IMR-90 (cell line): ENCODE measurements around the gene TLL1. TPM values are rescaled to one million over a fixed set of nuclear protein-coding genes. Genes with fewer than 3 reads are reported as not detected.

Experiments used
- ATAC-seq: fragments of 200-7000 bp; cut with Tn5 transposase; 2 replicates; pipeline ENCODE4 v1.9.1; 2020; ENCODE audit warnings: low read depth, mild to moderate bottlenecking, moderate library complexity
- BruUV-seq: library from RNA; stranded (reverse); fragments of 400-500 nt; replicated peaks from 2 replicates; lab custom pipeline; 2021; lab: Mats Ljungman, UMichigan
- CTCF ChIA-PET: fragments of 300-600 bp; formaldehyde crosslinking; extraction: SDS; loops from one replicate; lab custom pipeline; 2021; ENCODE audit warnings: antibody characterized with exemption; lab: Yijun Ruan, JAX
- POLR2A ChIA-PET: fragments of 300-600 bp; sonication (Branson Sonifier 250); formaldehyde crosslinking; loops from one replicate; lab custom pipeline; 2022; ENCODE audit warnings: antibody characterized with exemption; ENCODE audit not compliant: unreplicated experiment; lab: Charles Lee
- DNase-seq: peaks from one replicate; pipeline ENCODE4 v3.0.0; 2013
- H2AFZ ChIP-seq: replicated peaks from 2 replicates; pipeline ENCODE3; 2013; ENCODE audit warnings: low read length, mild to moderate bottlenecking; ENCODE audit not compliant: poor library complexity
- H2AK5ac ChIP-seq: 2 replicates; pipeline ENCODE4 v1.6.1; 2013; ENCODE audit warnings: low read depth, low read length, inconsistent platforms
- H2AK9ac ChIP-seq: replicated peaks from 2 replicates; pipeline ENCODE3; 2013; ENCODE audit warnings: mild to moderate bottlenecking, low read depth, low read length, moderate library complexity; ENCODE audit not compliant: poor library complexity
- H2BK120ac ChIP-seq: 2 replicates; pipeline ENCODE4 v1.6.1; 2013; ENCODE audit warnings: low read depth, low read length, inconsistent platforms
- H2BK15ac ChIP-seq: 3 replicates; pipeline ENCODE4 v1.6.1; 2013; ENCODE audit warnings: low read depth, low read length, inconsistent platforms
- H2BK20ac ChIP-seq: 2 replicates; pipeline ENCODE4 v1.6.1; 2013; ENCODE audit warnings: low read depth, mild to moderate bottlenecking, inconsistent platforms, low read length, moderate library complexity
- H2BK5ac ChIP-seq: 2 replicates; pipeline ENCODE4 v1.6.1; 2013; ENCODE audit warnings: mild to moderate bottlenecking, low read depth, low read length, inconsistent platforms; ENCODE audit not compliant: poor library complexity, severe bottlenecking
- H3K14ac ChIP-seq: replicated peaks from 2 replicates; pipeline ENCODE4 v1.6.1; 2013; ENCODE audit warnings: low read depth, low read length, inconsistent platforms
- H3K18ac ChIP-seq: 2 replicates; pipeline ENCODE4 v1.6.1; 2013; ENCODE audit warnings: low read depth, low read length, control low read depth
- H3K23ac ChIP-seq: 2 replicates; pipeline ENCODE4 v1.6.1; 2013; ENCODE audit warnings: low read depth, low read length, inconsistent platforms
- H3K27ac ChIP-seq: 2 replicates; pipeline ENCODE4 v1.5.1; 2013; ENCODE audit warnings: mild to moderate bottlenecking, control low read depth, low read length; ENCODE audit not compliant: insufficient read depth
- H3K27me3 ChIP-seq: 2 replicates; pipeline ENCODE4 v1.6.1; 2013; ENCODE audit warnings: low read length; ENCODE audit not compliant: control insufficient read depth, insufficient read depth
- H3K36me3 ChIP-seq: 2 replicates; pipeline ENCODE4 v1.6.1; 2013; ENCODE audit warnings: low read length, mixed read lengths; ENCODE audit not compliant: control insufficient read depth, insufficient read depth
- H3K4ac ChIP-seq: 2 replicates; pipeline ENCODE4 v1.6.1; 2013; ENCODE audit warnings: low read depth, low read length, inconsistent platforms
- H3K4me1 ChIP-seq: 2 replicates; pipeline ENCODE4 v1.6.1; 2013; ENCODE audit warnings: low read length, mixed read lengths; ENCODE audit not compliant: control insufficient read depth, insufficient read depth
- H3K4me2 ChIP-seq: 2 replicates; pipeline ENCODE4 v1.6.1; 2013; ENCODE audit warnings: low read depth, mild to moderate bottlenecking, control low read depth, low read length, moderate library complexity
- H3K4me3 ChIP-seq: 2 replicates; pipeline ENCODE4 v1.5.1; 2013; ENCODE audit warnings: low read depth, mild to moderate bottlenecking, control low read depth, low read length, moderate library complexity; ENCODE audit not compliant: insufficient read depth
- H3K56ac ChIP-seq: 2 replicates; pipeline ENCODE4 v1.6.1; 2013; ENCODE audit warnings: low read length, inconsistent platforms; ENCODE audit not compliant: insufficient read depth; ENCODE audit errors: extremely low read depth
- H3K79me1 ChIP-seq, 2 experiments: 2 replicates each; pipeline ENCODE4 v1.6.1; 2013; ENCODE audit warnings: low read length in 2 of 2, inconsistent platforms in 1 of 2, low read depth in 1 of 2
- H3K9ac ChIP-seq: 2 replicates; pipeline ENCODE4 v1.6.1; 2013; ENCODE audit warnings: low read depth, low read length, control low read depth
- H3K9me1 ChIP-seq: 2 replicates; pipeline ENCODE4 v1.6.1; 2013; ENCODE audit warnings: low read length, inconsistent platforms; ENCODE audit not compliant: insufficient read depth
- H3K9me3 ChIP-seq: 2 replicates; pipeline ENCODE4 v1.6.1; 2013; ENCODE audit warnings: low read length; ENCODE audit not compliant: control insufficient read depth, insufficient read depth
- H4K20me1 ChIP-seq: 2 replicates; pipeline ENCODE4 v1.6.1; 2013; ENCODE audit warnings: low read length, inconsistent platforms; ENCODE audit not compliant: insufficient read depth
- H4K5ac ChIP-seq: 2 replicates; pipeline ENCODE4 v1.6.1; 2013; ENCODE audit warnings: mild to moderate bottlenecking, low read depth, low read length, control low read depth
- H4K8ac ChIP-seq, 2 experiments: 2 replicates each; pipeline ENCODE4 v1.6.1; 2013; ENCODE audit warnings: low read depth in 2 of 2, low read length in 2 of 2, control low read depth in 1 of 2, inconsistent platforms in 1 of 2
- H4K91ac ChIP-seq: 2 replicates; pipeline ENCODE4 v1.6.1; 2013; ENCODE audit warnings: low read depth, low read length, inconsistent platforms; ENCODE audit not compliant: insufficient read depth
- BHLHE40 ChIP-seq: fragments of 150-350 bp; IDR thresholded peaks from 2 replicates; pipeline ENCODE4 v1.6.1; 2016; ENCODE audit warnings: mild to moderate bottlenecking, low read depth, low read length
- CEBPB ChIP-seq: IDR thresholded peaks from 2 replicates; pipeline ENCODE4 v1.6.1; 2012; ENCODE audit warnings: low read depth, low read length, improper control_type of control experiment
- CHD1 ChIP-seq: IDR thresholded peaks from 2 replicates; pipeline ENCODE4 v1.6.1; 2012; ENCODE audit warnings: low read depth, low read length, improper control_type of control experiment
- ELK1 ChIP-seq: fragments of 150-350 bp; IDR thresholded peaks from 2 replicates; pipeline ENCODE4 v1.6.1; 2016; ENCODE audit warnings: low read depth, mild to moderate bottlenecking, low read length, moderate library complexity, borderline replicate concordance
- FOS ChIP-seq: fragments of 150-350 bp; IDR thresholded peaks from 2 replicates; pipeline ENCODE4 v1.6.1; 2016; ENCODE audit warnings: low read depth, low read length
- MAFK ChIP-seq: IDR thresholded peaks from 2 replicates; pipeline ENCODE4 v1.6.1; 2012; ENCODE audit warnings: low read depth, low read length, improper control_type of control experiment
- MAZ ChIP-seq: IDR thresholded peaks from 2 replicates; pipeline ENCODE4 v1.6.1; 2012; ENCODE audit warnings: low read depth, mild to moderate bottlenecking, low read length, improper control_type of control experiment, moderate library complexity, borderline replicate concordance
- MXI1 ChIP-seq: IDR thresholded peaks from 2 replicates; pipeline ENCODE4 v1.6.1; 2012; ENCODE audit warnings: low read depth, mild to moderate bottlenecking, low read length, moderate library complexity, borderline replicate concordance
- NFE2L2 ChIP-seq: fragments of 150-350 bp; IDR thresholded peaks from 2 replicates; pipeline ENCODE4 v1.6.1; 2016; ENCODE audit warnings: low read depth, mild to moderate bottlenecking, low read length
- POLR2A ChIP-seq: IDR thresholded peaks from 2 replicates; pipeline ENCODE4 v1.6.1; 2012; ENCODE audit warnings: mild to moderate bottlenecking, low read depth, low read length
- RAD21 ChIP-seq: IDR thresholded peaks from 2 replicates; pipeline ENCODE4 v1.6.1; 2012; ENCODE audit warnings: low read length, improper control_type of control experiment
- RCOR1 ChIP-seq: IDR thresholded peaks from 2 replicates; pipeline ENCODE4 v1.6.1; 2012; ENCODE audit warnings: mild to moderate bottlenecking, low read length, improper control_type of control experiment; ENCODE audit not compliant: insufficient replicate concordance
- RFX5 ChIP-seq: IDR thresholded peaks from 2 replicates; pipeline ENCODE4 v1.8.0; 2012; ENCODE audit warnings: low read depth, mild to moderate bottlenecking, low read length, moderate library complexity
- SMC3 ChIP-seq: fragments of 150-350 bp; IDR thresholded peaks from 2 replicates; pipeline ENCODE4 v1.6.1; 2016; ENCODE audit warnings: low read depth, mild to moderate bottlenecking, antibody characterized with exemption, low read length, moderate library complexity
- USF2 ChIP-seq: fragments of 150-350 bp; IDR thresholded peaks from 2 replicates; pipeline ENCODE4 v1.6.1; 2017; ENCODE audit warnings: mild to moderate bottlenecking, antibody characterized with exemption, low read length, low read depth
- WGBS, 2 experiments: methylation state at CpG; one replicate each; pipeline versions ENCODE4 v1.1.5 to v1.1.7; 2013; ENCODE audit warnings: missing lambda C conversion rate in 2 of 2; ENCODE audit not compliant: insufficient read length in 1 of 2; ENCODE audit errors: extremely low coverage in 2 of 2; 5-methylcytosine and 5-hydroxymethylcytosine counted together
- dilution Hi-C: fragments of 300-500 bp; cut with HindIII; formaldehyde crosslinking; loops from one replicate; pipeline ENCODE4 v1.14.3; 2018; ENCODE audit warnings: low sequenced_read_pairs; ENCODE audit not compliant: unreplicated experiment
- in situ Hi-C: fragments of 300-500 bp; cut with MboI; formaldehyde crosslinking; loops from 3 replicates; pipeline ENCODE4 v1.14.3; 2019; ENCODE audit warnings: low sequenced_read_pairs, inconsistent platforms, mixed read lengths
- intact Hi-C: fragments of 100-400 bp; cut with micrococcal nuclease; formaldehyde crosslinking; loops from 2 replicates; pipeline ENCODE4 v1.10.0; 2022
- polyA plus RNA-seq, 3 experiments: library from polyadenylated mRNA; depleted of rRNA; stranded (reverse); fragments of >200 nt; gene quantifications; 2 replicates each; pipeline ENCODE4 v1.2.3, GENCODE V29; 2012; ENCODE audit warnings: low replicate concordance in 1 of 3
- total RNA-seq: library from RNA; depleted of rRNA; stranded (reverse); fragments of >200 nt; gene quantifications from 2 replicates; pipeline ENCODE4 v1.2.3, GENCODE V29; 2012
- TF ChIP-seq, protein P1 (sequence below): conservative IDR thresholded peaks from 2 replicates; pipeline ENCODE4 v1.5.1; 2012; ENCODE audit warnings: mild to moderate bottlenecking, low read depth, low read length, improper control_type of control experiment

TLL1 gene
- total and polyA plus RNA-seq, 2 of the 4 experiments (the other 2 are of a cell fraction): not detected

DNA sequence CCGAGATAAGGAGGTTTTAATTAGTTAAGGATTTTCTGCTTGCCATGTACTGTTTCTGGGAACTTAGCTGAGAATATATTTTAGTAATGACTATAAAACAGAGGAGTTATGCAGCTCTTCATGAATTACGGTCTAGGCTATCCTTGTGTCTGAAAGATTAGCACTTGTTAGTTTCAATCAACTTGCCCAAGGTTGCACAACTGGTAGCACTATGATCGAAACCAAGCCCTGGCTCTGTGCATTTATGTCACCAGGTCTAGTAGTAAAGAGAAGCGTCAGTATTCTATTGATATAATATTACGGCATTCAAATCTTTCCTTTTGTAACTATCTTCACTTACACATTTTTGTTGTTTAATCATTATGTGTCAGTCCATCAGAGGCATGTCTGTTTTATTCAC lies 176.0 kb downstream of the TLL1 start:
- Histone ChIP-seq H3K23ac (no peak overlapping the region), H4K91ac (no peak overlapping the region), H3K9me1 (no peaks in the 10 kb centered on the region), H3K9ac (no peak overlapping the region), H2AK9ac (no peak overlapping the region), H3K79me1 (no peaks in the 10 kb centered on the region), H3K56ac (no peak overlapping the region), H3K4me1 (no peaks in the 10 kb centered on the region), H3K27ac (no peak overlapping the region), H2BK5ac (no peak overlapping the region), H3K14ac (no peak overlapping the region), H2AK5ac (no peak overlapping the region), H2AFZ (no peak overlapping the region), H3K4me3 (no peak overlapping the region), H3K27me3 (no peaks in the 10 kb centered on the region), H3K4me2 (no peak overlapping the region), H3K18ac (no peak overlapping the region), H3K4ac (no peak overlapping the region), H4K8ac (no peak overlapping the region), H4K5ac (no peak overlapping the region), H4K20me1 (no peaks in the 10 kb centered on the region), H3K9me3 (no peaks in the 10 kb centered on the region), H2BK20ac (no peak overlapping the region), H2BK15ac (no peak overlapping the region), H3K36me3 (no peaks in the 10 kb centered on the region), H2BK120ac (no peak overlapping the region)
- ChIA-PET POLR2A (no interaction called here), CTCF (no interaction called here)
- intact Hi-C loops (no loop called here), in situ Hi-C loops (no loop called here), dilution Hi-C loops (no loop called here)
- WGBS, 2 experiments: no CpG with 5 or more reads among the region's 5 CpGs
- no peak for TF ChIP-seq RCOR1
- no peak for TF ChIP-seq CEBPB
- no peak for TF ChIP-seq SMC3
- no peak for TF ChIP-seq USF2
- TF ChIP-seq, protein P1, sequence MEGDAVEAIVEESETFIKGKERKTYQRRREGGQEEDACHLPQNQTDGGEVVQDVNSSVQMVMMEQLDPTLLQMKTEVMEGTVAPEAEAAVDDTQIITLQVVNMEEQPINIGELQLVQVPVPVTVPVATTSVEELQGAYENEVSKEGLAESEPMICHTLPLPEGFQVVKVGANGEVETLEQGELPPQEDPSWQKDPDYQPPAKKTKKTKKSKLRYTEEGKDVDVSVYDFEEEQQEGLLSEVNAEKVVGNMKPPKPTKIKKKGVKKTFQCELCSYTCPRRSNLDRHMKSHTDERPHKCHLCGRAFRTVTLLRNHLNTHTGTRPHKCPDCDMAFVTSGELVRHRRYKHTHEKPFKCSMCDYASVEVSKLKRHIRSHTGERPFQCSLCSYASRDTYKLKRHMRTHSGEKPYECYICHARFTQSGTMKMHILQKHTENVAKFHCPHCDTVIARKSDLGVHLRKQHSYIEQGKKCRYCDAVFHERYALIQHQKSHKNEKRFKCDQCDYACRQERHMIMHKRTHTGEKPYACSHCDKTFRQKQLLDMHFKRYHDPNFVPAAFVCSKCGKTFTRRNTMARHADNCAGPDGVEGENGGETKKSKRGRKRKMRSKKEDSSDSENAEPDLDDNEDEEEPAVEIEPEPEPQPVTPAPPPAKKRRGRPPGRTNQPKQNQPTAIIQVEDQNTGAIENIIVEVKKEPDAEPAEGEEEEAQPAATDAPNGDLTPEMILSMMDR: no peak
- no peak for TF ChIP-seq CHD1
- TF ChIP-seq BHLHE40: no peak
- TF ChIP-seq POLR2A: no peak
- no peak for TF ChIP-seq MAZ
- no peak for TF ChIP-seq MXI1
- no peak for TF ChIP-seq FOS
- no peak for TF ChIP-seq RAD21
- no peak for TF ChIP-seq RFX5
- no peak for TF ChIP-seq ELK1
- TF ChIP-seq MAFK: no peak
- no peak for TF ChIP-seq NFE2L2
- DNase-seq: no peak
- ATAC-seq: no peak
- no TSS peak for BruUV-seq
